Measurements from ENCODE around the gene PAQR5.
"Not testable (repeated sequence)": the region's sequence is repeated elsewhere in the genome, so short reads cannot be mapped to it uniquely, and the experiment has no call there.

PAQR5 gene

DNA sequence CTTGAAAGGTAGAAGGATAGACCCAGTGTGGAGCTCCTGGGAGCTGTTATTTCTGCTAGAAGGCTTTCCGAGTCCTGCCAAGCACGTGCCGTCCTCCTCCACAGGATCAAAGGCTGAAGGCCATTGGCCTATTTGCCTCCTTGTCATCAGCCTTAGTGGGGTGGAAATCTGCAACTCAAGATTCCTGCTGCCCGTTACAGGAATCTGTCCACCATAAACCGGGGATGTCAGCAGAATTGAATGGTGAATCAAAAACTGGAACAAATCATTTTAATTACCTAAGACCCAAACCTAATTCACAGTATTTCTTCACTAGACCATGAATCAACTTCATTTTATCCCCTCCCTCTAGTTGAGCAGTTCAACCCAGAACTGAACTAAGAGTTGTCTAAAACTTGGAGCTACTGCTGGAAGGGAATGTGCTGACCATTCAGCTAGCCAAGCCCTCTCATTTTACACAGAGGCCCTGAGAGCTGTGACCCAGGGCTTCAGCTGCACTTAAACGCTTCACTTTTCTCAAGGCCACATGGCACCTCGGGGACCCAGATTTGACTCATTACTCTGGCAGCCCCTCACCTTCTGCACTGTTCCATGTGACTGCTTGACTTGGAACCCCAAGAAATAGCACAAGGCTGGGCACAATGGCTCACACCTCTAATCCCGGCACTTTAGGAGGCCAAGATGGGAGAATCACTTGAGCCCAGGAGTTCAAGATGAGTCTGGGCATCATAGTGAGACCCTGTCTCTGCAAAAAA is 78.7 kb downstream of the PAQR5 start:
- no peak overlapping the region for H3K4me3 ChIP-seq (ENCODE audit: control insufficient read depth, low read depth, low read length)
- no peak for DNase-seq (ENCODE audit: low read depth)
- TF ChIP-seq, protein P1, sequence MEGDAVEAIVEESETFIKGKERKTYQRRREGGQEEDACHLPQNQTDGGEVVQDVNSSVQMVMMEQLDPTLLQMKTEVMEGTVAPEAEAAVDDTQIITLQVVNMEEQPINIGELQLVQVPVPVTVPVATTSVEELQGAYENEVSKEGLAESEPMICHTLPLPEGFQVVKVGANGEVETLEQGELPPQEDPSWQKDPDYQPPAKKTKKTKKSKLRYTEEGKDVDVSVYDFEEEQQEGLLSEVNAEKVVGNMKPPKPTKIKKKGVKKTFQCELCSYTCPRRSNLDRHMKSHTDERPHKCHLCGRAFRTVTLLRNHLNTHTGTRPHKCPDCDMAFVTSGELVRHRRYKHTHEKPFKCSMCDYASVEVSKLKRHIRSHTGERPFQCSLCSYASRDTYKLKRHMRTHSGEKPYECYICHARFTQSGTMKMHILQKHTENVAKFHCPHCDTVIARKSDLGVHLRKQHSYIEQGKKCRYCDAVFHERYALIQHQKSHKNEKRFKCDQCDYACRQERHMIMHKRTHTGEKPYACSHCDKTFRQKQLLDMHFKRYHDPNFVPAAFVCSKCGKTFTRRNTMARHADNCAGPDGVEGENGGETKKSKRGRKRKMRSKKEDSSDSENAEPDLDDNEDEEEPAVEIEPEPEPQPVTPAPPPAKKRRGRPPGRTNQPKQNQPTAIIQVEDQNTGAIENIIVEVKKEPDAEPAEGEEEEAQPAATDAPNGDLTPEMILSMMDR (IDR thresholded peaks at IDR 0.05; ENCODE audit: control insufficient read depth, insufficient read depth, low read depth, low read length, missing control alignments): no peak

DNA sequence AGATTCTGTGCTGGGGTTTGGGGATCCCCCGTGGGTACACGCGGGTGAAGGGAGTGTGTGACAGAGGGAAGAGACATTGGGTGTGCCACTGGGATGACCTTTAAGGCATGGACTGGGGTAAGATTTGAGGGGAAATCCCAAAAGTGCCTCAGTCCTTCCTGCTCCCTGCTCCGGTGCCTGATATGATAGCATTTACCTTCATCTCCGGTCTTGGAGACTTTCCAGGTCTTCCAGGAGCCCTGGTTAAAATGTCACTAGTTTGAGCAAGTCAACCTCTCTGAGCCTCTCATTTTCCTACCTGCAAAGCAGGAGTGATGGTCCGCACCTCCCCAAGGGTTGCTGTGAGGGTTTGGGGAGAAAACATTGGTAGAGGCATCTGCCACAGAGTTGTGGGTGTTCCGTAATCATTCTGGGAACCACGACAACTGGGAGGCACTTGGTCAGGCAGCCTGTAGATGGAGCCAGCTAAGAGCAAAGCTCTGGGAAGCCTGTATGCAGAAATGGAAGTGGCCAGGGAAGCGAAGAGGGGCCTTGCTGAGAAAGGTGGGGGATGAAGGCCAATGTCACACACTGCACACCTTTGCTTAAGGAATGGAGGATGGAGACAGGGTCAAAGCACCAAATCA is 81.5 kb downstream of the PAQR5 start:
- no peak overlapping the region for H3K4me3 ChIP-seq (ENCODE audit: control insufficient read depth, low read depth, low read length)
- TF ChIP-seq, protein P1 (IDR thresholded peaks at IDR 0.05; ENCODE audit: control insufficient read depth, insufficient read depth, low read depth, low read length, missing control alignments): peak; percentile 30
- DNase-seq (ENCODE audit: low read depth): no peak

DNA sequence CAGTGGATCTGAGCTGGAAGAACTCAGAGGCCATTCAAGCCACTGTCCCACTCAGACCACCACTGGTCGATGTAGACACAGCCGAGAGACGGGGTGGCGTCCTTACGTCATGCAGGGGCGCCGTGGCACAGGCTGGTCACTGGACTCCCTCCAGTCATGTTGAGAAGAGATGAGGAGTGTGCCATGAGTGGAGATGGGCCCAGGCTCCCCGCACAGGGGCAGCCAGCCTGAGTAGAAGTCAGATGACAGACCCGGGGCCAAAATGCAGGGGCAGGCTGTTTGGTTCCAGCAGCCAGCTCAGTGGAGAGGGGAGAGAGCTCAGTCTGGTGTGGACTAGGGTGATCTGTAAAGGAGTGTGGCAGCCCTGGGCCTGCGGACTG is 82.0 kb downstream of the PAQR5 start:
- H3K4me3 ChIP-seq (ENCODE audit: control insufficient read depth, low read depth, low read length): no peak overlapping the region
- no peak for DNase-seq (ENCODE audit: low read depth)
- TF ChIP-seq, protein P1 (IDR thresholded peaks at IDR 0.05; ENCODE audit: control insufficient read depth, insufficient read depth, low read depth, low read length, missing control alignments): no peak

DNA sequence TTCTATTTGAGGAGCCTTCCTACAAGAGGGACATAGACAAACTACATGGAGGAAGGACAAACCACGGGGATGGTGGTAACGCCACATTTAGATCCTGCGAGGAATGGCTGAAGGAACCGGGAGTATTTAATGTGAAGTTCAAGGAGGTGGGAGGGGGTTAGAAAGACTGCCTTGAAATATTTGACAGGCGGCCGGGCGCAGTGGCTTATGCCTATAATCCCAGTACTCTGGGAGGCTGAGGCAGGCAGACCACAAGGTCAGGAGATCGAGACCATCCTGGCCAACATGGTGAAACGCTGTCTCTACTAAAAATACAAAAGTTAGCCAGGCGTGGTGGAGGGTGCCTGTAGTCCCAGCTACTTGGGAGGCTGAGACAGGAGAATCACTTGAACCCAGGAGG is 83.5 kb downstream of the PAQR5 start:
- H3K4me3 ChIP-seq (ENCODE audit: control insufficient read depth, low read depth, low read length); DNase-seq (ENCODE audit: low read depth): not testable (repeated sequence)

DNA sequence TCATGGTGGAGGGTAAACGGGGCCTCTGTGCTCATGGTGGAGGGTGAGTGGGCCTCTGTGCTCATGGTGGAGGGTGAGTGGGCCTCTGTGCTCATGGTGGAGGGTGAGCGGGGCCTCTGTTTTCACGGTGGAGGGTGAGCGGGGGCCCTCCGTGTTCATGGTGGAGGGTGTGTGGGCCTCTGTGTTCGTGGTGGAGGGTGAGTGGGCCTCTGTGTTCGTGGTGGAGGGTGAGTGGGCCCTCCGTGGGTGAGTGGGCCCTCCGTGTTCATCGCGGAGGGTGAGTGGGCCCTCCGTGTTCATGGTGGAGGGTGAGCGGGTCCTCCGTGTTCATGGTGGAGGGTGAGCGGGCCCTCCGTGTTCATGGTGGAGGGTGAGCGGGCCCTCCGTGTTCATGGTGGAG is 85.4 kb downstream of the PAQR5 start:
- H3K4me3 ChIP-seq (ENCODE audit: control insufficient read depth, low read depth, low read length); DNase-seq (ENCODE audit: low read depth): not testable (repeated sequence)

DNA sequence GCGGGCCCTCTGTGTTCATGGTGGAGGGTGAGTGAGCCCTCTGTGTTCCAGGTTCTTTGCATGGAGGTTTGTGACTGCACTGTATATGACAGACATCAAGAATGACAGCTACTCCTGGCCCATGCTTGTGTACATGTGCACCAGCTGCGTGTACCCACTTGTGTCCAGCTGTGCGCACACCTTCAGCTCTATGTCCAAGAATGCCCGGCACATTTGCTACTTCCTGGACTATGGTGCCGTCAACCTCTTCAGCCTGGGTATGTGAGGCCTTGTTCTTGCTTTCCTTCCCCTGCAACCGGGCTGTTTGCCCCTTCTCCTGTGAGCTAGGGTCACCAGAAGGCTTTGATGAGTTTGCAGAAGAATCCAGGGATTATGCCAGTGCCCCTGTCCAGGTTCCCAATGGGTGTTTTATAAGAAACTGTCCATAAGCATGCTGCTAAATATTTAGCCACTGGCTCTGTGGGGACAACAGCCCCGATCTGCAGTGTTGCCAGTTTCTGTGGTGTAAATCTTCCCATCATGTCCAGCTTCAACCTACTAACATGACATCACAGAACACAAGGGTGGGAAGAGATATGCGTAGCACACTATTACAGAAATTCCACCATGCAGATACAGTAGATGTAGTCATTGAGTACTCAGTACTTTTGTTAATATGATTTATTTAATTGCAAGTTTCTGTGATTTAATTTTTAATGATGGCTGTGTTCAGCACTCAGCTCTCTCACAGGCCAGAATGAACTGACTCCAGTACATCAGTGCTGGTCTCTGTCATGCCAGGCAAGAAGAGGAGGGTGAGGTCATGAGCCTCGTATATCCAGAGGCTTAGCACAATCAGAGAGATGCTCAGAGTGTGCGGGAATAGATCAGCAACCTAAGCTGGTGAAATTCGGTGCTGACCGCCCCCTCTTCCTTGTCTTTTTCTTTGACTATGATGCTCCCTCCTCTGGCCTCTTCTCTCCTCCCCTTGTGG is 86.2 kb downstream of the PAQR5 start:
- DNase-seq (ENCODE audit: low read depth): no peak
- TF ChIP-seq, protein P1 (IDR thresholded peaks at IDR 0.05; ENCODE audit: control insufficient read depth, insufficient read depth, low read depth, low read length, missing control alignments): no peak
- no peak overlapping the region for H3K4me3 ChIP-seq (ENCODE audit: control insufficient read depth, low read depth, low read length)

DNA sequence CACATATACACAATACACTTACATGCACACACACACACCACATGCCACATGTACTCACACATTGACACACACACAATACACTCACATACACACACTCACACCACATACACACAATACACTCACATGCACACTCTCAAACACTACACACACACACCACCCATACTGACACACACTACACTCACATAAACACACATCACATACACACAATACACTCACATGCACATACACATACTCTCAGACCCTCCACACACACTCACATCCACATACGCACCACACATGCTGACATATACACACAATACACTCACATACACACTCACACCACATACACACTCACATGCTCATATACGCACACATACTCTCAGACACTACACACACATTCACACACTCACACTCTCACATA is 87.1 kb downstream of the PAQR5 start:
- no peak overlapping the region for H3K4me3 ChIP-seq (ENCODE audit: control insufficient read depth, low read depth, low read length)
- TF ChIP-seq, protein P1 (IDR thresholded peaks at IDR 0.05; ENCODE audit: control insufficient read depth, insufficient read depth, low read depth, low read length, missing control alignments): no peak
- DNase-seq (ENCODE audit: low read depth): no peak
